Body of pancreas (tissue), 4 donors: ENCODE data around the gene CASP6. TPM values are rescaled to one million over a fixed set of nuclear protein-coding genes. Genes with fewer than 3 reads are reported as not detected.

Source experiments
- ATAC-seq: fragments of 150-250 bp; one replicate; pipeline ENCODE4 v1.9.1; 2016
- DNase-seq, 4 donors: peaks; one replicate each; pipeline ENCODE4 v3.0.0-alpha.2; 2019
- H3K27ac ChIP-seq, 4 donors: fragments of 200-600 bp; sonication (generic); 1 replicate in 3 of 4; 2 replicates in 1 of 4; pipeline versions ENCODE4 v1.5.1 to v1.6.1; 2016 to 2019; ENCODE audit warnings: mild to moderate bottlenecking in 1 of 4, mixed read lengths in 1 of 4, moderate library complexity in 1 of 4
- H3K27me3 ChIP-seq, 2 donors: fragments of 200-600 bp; sonication (generic); one replicate each; pipeline ENCODE4 v1.6.0; 2016; ENCODE audit warnings: mild to moderate bottlenecking in 1 of 2
- H3K36me3 ChIP-seq, 2 donors: fragments of 200-600 bp; sonication (generic); replicated peaks in 1 of 2; 2 replicates each; pipeline ENCODE4 v1.5.1; 2016; ENCODE audit warnings: low read depth in 2 of 2; ENCODE audit not compliant: insufficient read depth in 1 of 2
- H3K4me1 ChIP-seq: fragments of 200-600 bp; sonication (generic); one replicate; pipeline ENCODE4 v1.6.0; 2016
- H3K4me3 ChIP-seq, 2 donors: fragments of 200-600 bp; sonication (generic); 1 replicate in 1 of 2; 2 replicates in 1 of 2; pipeline ENCODE4 v1.5.1; 2016 to 2019
- H3K9me3 ChIP-seq, 3 donors: fragments of 200-600 bp; sonication (generic); 1 replicate in 2 of 3; 2 replicates in 1 of 3; pipeline ENCODE4 v1.5.1; 2016
- CTCF ChIP-seq, 7 experiments: fragments of 450-650 bp in 4 of 7; fragments of 200-600 bp in 3 of 7; sonication (generic) in 3 of 7; IDR thresholded peaks; one replicate each; pipeline ENCODE4 v1.5.1; 2016 to 2019; ENCODE audit warnings: antibody characterized with exemption in 7 of 7
- POLR2A ChIP-seq, 3 donors: fragments of 450-650 bp; IDR thresholded peaks; one replicate each; pipeline ENCODE4 v1.6.1; 2016; ENCODE audit warnings: antibody characterized with exemption in 3 of 3, mild to moderate bottlenecking in 2 of 3
- WGBS, 2 donors: methylation state at CpG; one replicate each; pipeline ENCODE4 v1.1.5; 2017; 5-methylcytosine and 5-hydroxymethylcytosine counted together
- intact Hi-C: fragments of 100-400 bp; cut with DNase I; formaldehyde crosslinking; loops from one replicate; pipeline ENCODE4 v1.15.1; 2023
- total RNA-seq, 2 donors: library from RNA; depleted of rRNA; stranded (reverse); fragments of >200 nt; gene quantifications; one replicate each; pipeline ENCODE4 v1.1.0, GENCODE V29; 2016

CASP6 gene
- total RNA-seq, 2 donors from 2014 or later, result 8.6 to 9.6 TPM

GRCh38 chr4:109729718-109730618 is 26.7 kb upstream of the CASP6 start, which contains the start of gene PLA2G12A:
Gene PLA2G12A (minus strand): TSS chr4:109730070. CDS start chr4:109729809, 261 bp downstream.
- TF ChIP-seq POLR2A (IDR thresholded peaks at IDR 0.05), result peak; percentile 77 to 87 (median 82)
- no peak for TF ChIP-seq CTCF (IDR thresholded peaks at IDR 0.05)
- Histone ChIP-seq H3K4me3 (peak within 1 kb of the TSS; percentile 72 to 90), H3K27ac (peak within 1 kb of the TSS; percentile 91 to 97 (median 96)), H3K9me3 (no peaks in the 10 kb centered on the region), H3K4me1 (peaks cover 38% of the 10 kb centered on the region), H3K27me3 (no peaks in the 10 kb centered on the region), H3K36me3 (no peaks in the 10 kb centered on the region)
- 1 to 2% methylated on average over 6 to 30 of the region's 83 CpGs for WGBS, 2 donors
- DNase-seq, result peak; percentile 95 to 97 (median 96)
- ATAC-seq, result peak; percentile 93
- intact Hi-C loops, result loop anchor here (5.0 kb wide), 1 partner anchor 82 kb away; no protein-coding TSS in a partner anchor

- 1% methylated on average over 18 to 25 of the region's 25 CpGs for WGBS, 2 donors
- peak; percentile 13 for ATAC-seq
- intact Hi-C loops, result no loop called here
- no peaks in the 10 kb centered on the region for H3K9me3 ChIP-seq
- peak overlapping the region; percentile 72 to 84 for H3K4me3 ChIP-seq
- TF ChIP-seq POLR2A (IDR thresholded peaks at IDR 0.05) (no peak), CTCF (IDR thresholded peaks at IDR 0.05) (no peak)
- H3K36me3 ChIP-seq, result no peaks in the 10 kb centered on the region
- peak overlapping the region; percentile 91 to 97 (median 96) for H3K27ac ChIP-seq
- peak in 3 of 4 donors; percentile 27 to 60 (median 44) for DNase-seq
- H3K4me1 ChIP-seq, result peaks cover 32% of the 10 kb centered on the region
- no peaks in the 10 kb centered on the region for H3K27me3 ChIP-seq
These were observed 26.0 kb upstream of the CASP6 start for GRCh38 chr4:109729117-109729717.

- Histone ChIP-seq H3K9me3 (no peaks in the 10 kb centered on the region), H3K27me3 (no peaks in the 10 kb centered on the region), H3K4me3 (peak overlapping the region in 1 of 2 donors; percentile 72), H3K27ac (peak overlapping the region; percentile 2 to 97 (median 96)), H3K4me1 (peaks cover 25% of the 10 kb centered on the region), H3K36me3 (no peaks in the 10 kb centered on the region)
- intact Hi-C loops, result no loop called here
- no peak for TF ChIP-seq POLR2A (IDR thresholded peaks at IDR 0.05)
- no peak for TF ChIP-seq CTCF (IDR thresholded peaks at IDR 0.05)
- ATAC-seq, result no peak
- no peak for DNase-seq
- WGBS, 2 donors, result 11 to 14% methylated on average over 6 of the region's 6 CpGs
These were observed 25.1 kb upstream of the CASP6 start for GRCh38 chr4:109728385-109728784.

- Histone ChIP-seq H3K4me1 (peaks cover 29% of the 10 kb centered on the region), H3K36me3 (no peaks in the 10 kb centered on the region), H3K9me3 (no peaks in the 10 kb centered on the region), H3K27me3 (no peaks in the 10 kb centered on the region), H3K27ac (no peak overlapping the region), H3K4me3 (no peak overlapping the region)
- ATAC-seq (no peak), DNase-seq (no peak)
- TF ChIP-seq POLR2A (IDR thresholded peaks at IDR 0.05) (no peak), CTCF (IDR thresholded peaks at IDR 0.05) (no peak)
- intact Hi-C loops, result no loop called here
- WGBS, 2 donors, result 78 to 88% methylated on average over 2 of the region's 2 CpGs
These were observed 19.9 kb upstream of the CASP6 start for GRCh38 chr4:109723110-109723509.
